Activated gamma-delta T cell (primary cell): Measurements from ENCODE around the gene MRNIP.
"Not testable (repeated sequence)": the region's sequence is repeated elsewhere in the genome, so short reads cannot be mapped to it uniquely, and the experiment has no call there.

Experiments used
- DNase-seq: peaks from one replicate; lab custom pipeline; 2025; lab: John Stamatoyannopoulos, UW

Gene MRNIP

GRCh38 chr5:179792612-179793467 is 65.8 kb downstream of the MRNIP start:
- DNase-seq = no peak

- no peak for DNase-seq
Observed at GRCh38 chr5:179791881-179792611, 66.6 kb downstream of the MRNIP start.

- not testable (repeated sequence) for DNase-seq
Observed at GRCh38 chr5:179789278-179789677, 69.3 kb downstream of the MRNIP start.

- DNase-seq = no peak
Observed at GRCh38 chr5:179788193-179788854, 70.3 kb downstream of the MRNIP start.
